HepG2 (cell line): ENCODE data around the gene GRAMD1A. TPM values are rescaled to one million over a fixed set of nuclear protein-coding genes. Genes with fewer than 3 reads are reported as not detected.

ENCODE experiments used
- CCDC6 ChIP-seq: sonication (generic); formaldehyde crosslinking; IDR thresholded peaks from 2 replicates; pipeline ENCODE4 v1.8.1; 2022; ENCODE audit warnings: mild to moderate bottlenecking, missing genetic modification reagents, moderate library complexity
- IKZF5 ChIP-seq: IDR thresholded peaks from 2 replicates; pipeline ENCODE4 v1.6.1; 2018; ENCODE audit warnings: missing genetic modification reagents, mild to moderate bottlenecking, missing compliant biosample characterization
- LCORL ChIP-seq, 2 experiments: fragments of 450-650 bp in 1 of 2; sonication (generic) in 1 of 2; formaldehyde crosslinking in 1 of 2; IDR thresholded peaks; 2 replicates each; pipeline versions ENCODE4 v1.5.0 to v1.6.1; 2017 to 2020; ENCODE audit warnings: antibody characterized with exemption in 1 of 2, missing genetic modification reagents in 1 of 2
- MEIS2 ChIP-seq: sonication (generic); formaldehyde crosslinking; IDR thresholded peaks from 2 replicates; pipeline ENCODE4 v1.9.0; 2021; ENCODE audit warnings: mild to moderate bottlenecking, missing genetic modification reagents
- NFKB2 ChIP-seq: sonication (generic); formaldehyde crosslinking; IDR thresholded peaks from 2 replicates; pipeline ENCODE4 v1.4.0; 2020; ENCODE audit warnings: missing genetic modification reagents, borderline replicate concordance
- NR3C1 ChIP-seq: sonication (generic); formaldehyde crosslinking; IDR thresholded peaks from 2 replicates; pipeline ENCODE4 v1.4.0; 2020; ENCODE audit warnings: missing genetic modification reagents
- PHF20 ChIP-seq: sonication (generic); formaldehyde crosslinking; IDR thresholded peaks from 2 replicates; pipeline ENCODE4 v1.5.0; 2020; ENCODE audit warnings: mild to moderate bottlenecking, missing genetic modification reagents
- POGZ ChIP-seq: sonication (generic); formaldehyde crosslinking; IDR thresholded peaks from 2 replicates; pipeline ENCODE4 v1.4.0; 2020; ENCODE audit warnings: mild to moderate bottlenecking, missing genetic modification reagents
- POLR2G ChIP-seq: fragments of 200-400 bp; formaldehyde crosslinking; IDR thresholded peaks from 2 replicates; pipeline ENCODE4 v1.6.1; 2018; ENCODE audit warnings: mild to moderate bottlenecking, low read depth, low read length, moderate library complexity
- ZFP41 ChIP-seq: sonication (generic); formaldehyde crosslinking; IDR thresholded peaks from 2 replicates; pipeline ENCODE4 v1.4.0; 2020; ENCODE audit warnings: mild to moderate bottlenecking, missing genetic modification reagents, borderline replicate concordance
- ZNF12 ChIP-seq: sonication (generic); formaldehyde crosslinking; IDR thresholded peaks from 2 replicates; pipeline ENCODE4 v1.5.0; 2020; ENCODE audit warnings: missing genetic modification reagents
- ZNF124 ChIP-seq: sonication (generic); formaldehyde crosslinking; IDR thresholded peaks from 2 replicates; pipeline ENCODE4 v1.4.0; 2020; ENCODE audit warnings: missing genetic modification reagents
- ZNF33B ChIP-seq: sonication (generic); formaldehyde crosslinking; IDR thresholded peaks from 2 replicates; pipeline ENCODE4 v1.5.1; 2020; ENCODE audit warnings: mild to moderate bottlenecking, missing genetic modification reagents
- ZNF414 ChIP-seq: sonication (generic); formaldehyde crosslinking; IDR thresholded peaks from 2 replicates; pipeline ENCODE4 v1.5.0; 2020; ENCODE audit warnings: missing genetic modification reagents
- ZNF598 ChIP-seq: sonication (generic); formaldehyde crosslinking; IDR thresholded peaks from 2 replicates; pipeline ENCODE4 v1.5.1; 2020; ENCODE audit warnings: mild to moderate bottlenecking, missing genetic modification reagents, borderline replicate concordance
- ZSCAN31 ChIP-seq: sonication (generic); formaldehyde crosslinking; IDR thresholded peaks from 2 replicates; pipeline ENCODE4 v1.5.0; 2020; ENCODE audit warnings: low read depth, mild to moderate bottlenecking, missing genetic modification reagents
- polyA plus RNA-seq, 8 experiments: library from polyadenylated mRNA; depleted of rRNA in 3 of 8; stranded (reverse) in 7 of 8; unstranded in 1 of 8; fragments of >200 nt; fragmentation: Illumina TruSeq in 4 of 8; extraction: Trizol in 4 of 8; gene quantifications; 2 replicates each; pipeline versions ENCODE4 v1.2.1 to v1.2.3, GENCODE V29; 2011 to 2016; ENCODE audit warnings: low read depth in 4 of 8, missing spikeins in 1 of 8, mixed read lengths in 1 of 8; ENCODE audit not compliant: insufficient read depth in 1 of 8
- total RNA-seq, 5 experiments: library from RNA; depleted of rRNA; stranded (reverse); fragments of >200 nt; fragmentation: Illumina TruSeq; extraction: Trizol; gene quantifications; 2 replicates each; pipeline ENCODE4 v1.2.3, GENCODE V29; 2016; ENCODE audit warnings: low read depth in 1 of 5
- TF ChIP-seq, protein P1 (sequence below): sonication (generic); formaldehyde crosslinking; IDR thresholded peaks from 2 replicates; pipeline ENCODE4 v1.4.0; 2020; ENCODE audit warnings: missing genetic modification reagents, borderline replicate concordance

The GRAMD1A gene
- total and polyA plus RNA-seq, 2 of the 13 experiments (the other 11 are each of a cell fraction or from before 2014, with no cell fraction given), result 14.7 to 181 TPM

DNA sequence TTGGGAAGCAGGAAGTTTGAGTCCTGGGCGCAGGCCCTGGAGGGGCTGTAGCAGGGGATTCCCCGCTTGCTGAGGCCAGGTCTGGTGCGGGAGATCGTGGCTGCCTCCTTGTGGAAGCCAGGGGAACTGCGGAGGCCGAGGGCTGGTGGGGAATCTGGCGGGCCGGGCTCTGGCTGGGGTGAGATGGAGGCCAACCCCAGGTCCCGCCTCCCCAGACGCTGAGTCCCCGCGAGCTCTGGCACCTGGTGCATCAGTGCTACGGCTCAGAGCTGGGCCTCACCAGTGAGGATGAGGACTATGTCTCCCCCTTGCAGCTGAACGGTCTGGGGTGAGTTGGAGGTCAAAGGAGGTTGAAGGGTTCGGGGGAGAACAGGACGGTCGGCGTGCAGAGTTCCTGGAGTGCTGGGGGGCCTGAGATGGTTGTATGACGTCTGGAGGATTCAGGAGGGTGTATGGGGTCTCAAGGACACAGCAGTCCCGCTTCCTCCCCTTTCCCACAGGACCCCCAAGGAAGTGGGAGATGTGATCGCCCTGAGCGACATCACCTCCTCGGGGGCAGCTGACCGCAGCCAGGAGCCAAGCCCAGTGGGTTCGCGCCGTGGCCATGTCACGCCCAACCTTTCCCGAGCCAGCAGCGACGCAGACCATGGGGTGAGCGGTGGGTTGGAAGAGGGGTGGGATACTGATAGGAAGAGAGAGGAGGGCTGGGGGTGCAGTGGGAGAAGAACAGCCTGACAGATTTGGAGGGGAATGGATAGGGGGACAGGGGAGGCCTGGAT is 13.1 kb downstream of the GRAMD1A start (continued):
- TF ChIP-seq POGZ (0 out of 2 replicates have a peak, but pooled peaks have one; percentile 13), ZSCAN31 (CRISPR knock-in tag) (0 out of 2 replicates have a peak, but pooled peaks have one; percentile 44), MEIS2 (CRISPR knock-in tag) (0 out of 2 replicates have a peak, but pooled peaks have one; percentile 64), ZNF598 (CRISPR knock-in tag) (no peak), NR3C1 (no peak), ZNF124 (CRISPR knock-in tag) (peak; percentile 45; the same call in 1 of the 2 replicates), CCDC6 (CRISPR knock-in tag) (peak; percentile 46; the same call in 1 of the 2 replicates), ZNF33B (0 out of 2 replicates have a peak, but pooled peaks have one; percentile 32), IKZF5 (CRISPR knock-in tag) (peak; percentile 54; the same call in 1 of the 2 replicates), ZNF12 (0 out of 2 replicates have a peak, but pooled peaks have one; percentile 37), ZFP41 (CRISPR knock-in tag) (no peak), LCORL (IDR thresholded peaks at IDR 0.05) (no peak), LCORL (CRISPR knock-in tag; IDR thresholded peaks at IDR 0.05) (peak; percentile 67; the same call in 1 of the 2 replicates), PHF20 (CRISPR knock-in tag) (no peak), POLR2G (peak; percentile 48; the same call in 1 of the 2 replicates), ZNF414 (CRISPR knock-in tag) (0 out of 2 replicates have a peak, but pooled peaks have one; percentile 36), NFKB2 (CRISPR knock-in tag) (peak; percentile 51; the same call in 1 of the 2 replicates)
- TF ChIP-seq, protein P1, sequence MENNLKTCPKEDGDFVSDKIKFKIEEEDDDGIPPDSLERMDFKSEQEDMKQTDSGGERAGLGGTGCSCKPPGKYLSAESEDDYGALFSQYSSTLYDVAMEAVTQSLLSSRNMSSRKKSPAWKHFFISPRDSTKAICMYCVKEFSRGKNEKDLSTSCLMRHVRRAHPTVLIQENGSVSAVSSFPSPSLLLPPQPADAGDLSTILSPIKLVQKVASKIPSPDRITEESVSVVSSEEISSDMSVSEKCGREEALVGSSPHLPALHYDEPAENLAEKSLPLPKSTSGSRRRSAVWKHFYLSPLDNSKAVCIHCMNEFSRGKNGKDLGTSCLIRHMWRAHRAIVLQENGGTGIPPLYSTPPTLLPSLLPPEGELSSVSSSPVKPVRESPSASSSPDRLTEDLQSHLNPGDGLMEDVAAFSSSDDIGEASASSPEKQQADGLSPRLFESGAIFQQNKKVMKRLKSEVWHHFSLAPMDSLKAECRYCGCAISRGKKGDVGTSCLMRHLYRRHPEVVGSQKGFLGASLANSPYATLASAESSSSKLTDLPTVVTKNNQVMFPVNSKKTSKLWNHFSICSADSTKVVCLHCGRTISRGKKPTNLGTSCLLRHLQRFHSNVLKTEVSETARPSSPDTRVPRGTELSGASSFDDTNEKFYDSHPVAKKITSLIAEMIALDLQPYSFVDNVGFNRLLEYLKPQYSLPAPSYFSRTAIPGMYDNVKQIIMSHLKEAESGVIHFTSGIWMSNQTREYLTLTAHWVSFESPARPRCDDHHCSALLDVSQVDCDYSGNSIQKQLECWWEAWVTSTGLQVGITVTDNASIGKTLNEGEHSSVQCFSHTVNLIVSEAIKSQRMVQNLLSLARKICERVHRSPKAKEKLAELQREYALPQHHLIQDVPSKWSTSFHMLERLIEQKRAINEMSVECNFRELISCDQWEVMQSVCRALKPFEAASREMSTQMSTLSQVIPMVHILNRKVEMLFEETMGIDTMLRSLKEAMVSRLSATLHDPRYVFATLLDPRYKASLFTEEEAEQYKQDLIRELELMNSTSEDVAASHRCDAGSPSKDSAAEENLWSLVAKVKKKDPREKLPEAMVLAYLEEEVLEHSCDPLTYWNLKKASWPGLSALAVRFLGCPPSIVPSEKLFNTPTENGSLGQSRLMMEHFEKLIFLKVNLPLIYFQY (CRISPR knock-in tag), result no peak
